GM23248 (cell line): ENCODE measurements around the gene IL1RAPL2. TPM values are rescaled to one million over a fixed set of nuclear protein-coding genes. Genes with fewer than 3 reads are reported as not detected.
"Not testable (repeated sequence)": the region's sequence is repeated elsewhere in the genome, so short reads cannot be mapped to it uniquely, and the experiment has no call there.

Experiments used
- DNase-seq: peaks from one replicate; pipeline ENCODE4 v3.0.0-alpha.2; 2015
- H2AFZ ChIP-seq: fragments of 200-600 bp; sonication (generic); 2 replicates; pipeline ENCODE4 v1.6.1; 2016; ENCODE audit warnings: antibody characterized with exemption
- H3F3A ChIP-seq: fragments of 200-600 bp; sonication (generic); 2 replicates; pipeline ENCODE4 v1.6.1; 2016; ENCODE audit warnings: mild to moderate bottlenecking, antibody characterized with exemption, mixed run types; ENCODE audit not compliant: insufficient read depth
- H3K27ac ChIP-seq: fragments of 200-600 bp; sonication (generic); 2 replicates; pipeline ENCODE4 v1.5.1; 2016; ENCODE audit warnings: mild to moderate bottlenecking
- H3K27me3 ChIP-seq: fragments of 200-600 bp; sonication (generic); replicated peaks from 2 replicates; pipeline ENCODE4 v1.6.1; 2016; ENCODE audit warnings: mild to moderate bottlenecking; ENCODE audit not compliant: insufficient read depth
- H3K36me3 ChIP-seq: fragments of 200-600 bp; sonication (generic); 2 replicates; pipeline ENCODE4 v1.6.1; 2016; ENCODE audit warnings: low read depth, mild to moderate bottlenecking
- H3K4me1 ChIP-seq: fragments of 200-600 bp; sonication (generic); 2 replicates; pipeline ENCODE4 v1.6.1; 2016; ENCODE audit warnings: mild to moderate bottlenecking; ENCODE audit not compliant: insufficient read depth
- H3K4me2 ChIP-seq: fragments of 200-600 bp; sonication (generic); one replicate; pipeline ENCODE4 v1.6.1; 2016; ENCODE audit warnings: mild to moderate bottlenecking; ENCODE audit not compliant: unreplicated experiment
- H3K4me3 ChIP-seq: fragments of 200-600 bp; sonication (generic); 2 replicates; pipeline ENCODE4 v1.5.1; 2016; ENCODE audit warnings: mild to moderate bottlenecking
- H3K79me2 ChIP-seq: fragments of 200-600 bp; sonication (generic); 2 replicates; pipeline ENCODE4 v1.6.1; 2016; ENCODE audit warnings: mild to moderate bottlenecking; ENCODE audit not compliant: insufficient read depth
- H3K9ac ChIP-seq: fragments of 200-600 bp; sonication (generic); 2 replicates; pipeline ENCODE4 v1.6.1; 2016; ENCODE audit warnings: mild to moderate bottlenecking
- H3K9me2 ChIP-seq: fragments of 200-600 bp; sonication (generic); 2 replicates; pipeline ENCODE4 v1.6.1; 2016; ENCODE audit warnings: mixed run types, mild to moderate bottlenecking, moderate library complexity; ENCODE audit not compliant: insufficient read depth
- H3K9me3 ChIP-seq: fragments of 200-600 bp; sonication (generic); one replicate; pipeline ENCODE4 v1.6.1; 2017; ENCODE audit warnings: low read depth
- H4K20me1 ChIP-seq: fragments of 200-600 bp; sonication (generic); 2 replicates; pipeline ENCODE4 v1.6.0; 2016; ENCODE audit not compliant: insufficient read depth
- EZH2 ChIP-seq: fragments of 200-600 bp; sonication (generic); IDR thresholded peaks from 2 replicates; pipeline ENCODE4 v1.6.1; 2018; ENCODE audit warnings: antibody characterized with exemption, mild to moderate bottlenecking; ENCODE audit not compliant: insufficient read depth, poor library complexity, severe bottlenecking
- EZH2phosphoT487 ChIP-seq: fragments of 200-600 bp; sonication (generic); IDR thresholded peaks from 2 replicates; pipeline ENCODE4 v1.6.1; 2018; ENCODE audit warnings: antibody characterized with exemption, moderate library complexity, mild to moderate bottlenecking, low read depth; ENCODE audit not compliant: insufficient read depth
- WGBS, 2 experiments: methylation state at CpG; one replicate each; pipeline ENCODE4 v1.1.6; 2015 to 2017; ENCODE audit warnings: low lambda C conversion rate in 2 of 2, low coverage in 1 of 2; ENCODE audit errors: missing lambda C conversion rate in 2 of 2; 5-methylcytosine and 5-hydroxymethylcytosine counted together
- in situ Hi-C: fragments of 300-500 bp; cut with MboI; formaldehyde crosslinking; loops from 2 replicates; pipeline ENCODE4 v1.15.0; 2020
- polyA plus RNA-seq: library from polyadenylated mRNA; unstranded; fragments of >200 nt; fragmentation: Nextera tagmentation; extraction: Ambion mirVana; gene quantifications from 2 replicates; pipeline ENCODE4 v1.2.1, GENCODE V29; 2016
- total RNA-seq: library from RNA; depleted of rRNA; stranded (reverse); fragments of >200 nt; shearing (Covaris generic); gene quantifications from 2 replicates; pipeline ENCODE4 v1.2.3, GENCODE V29; 2014

The IL1RAPL2 gene
- total and polyA plus RNA-seq, 2 experiments from 2014 or later = not detected

GRCh38 chrX:105664243-105664642 is 1098.2 kb downstream of the IL1RAPL2 start:
- Histone ChIP-seq H3K4me1 (no peaks in the 10 kb centered on the region), H3K27me3 (no peaks in the 10 kb centered on the region), H3K4me3 (no peak overlapping the region), H3F3A (no peaks in the 10 kb centered on the region), H3K9me2 (no peaks in the 10 kb centered on the region), H3K4me2 (no peak overlapping the region), H3K79me2 (no peaks in the 10 kb centered on the region), H3K27ac (no peak overlapping the region), H2AFZ (no peak overlapping the region), H3K9ac (no peak overlapping the region), H4K20me1 (no peaks in the 10 kb centered on the region), H3K9me3 (no peaks in the 10 kb centered on the region), H3K36me3 (no peaks in the 10 kb centered on the region)
- DNase-seq = no peak
- TF ChIP-seq EZH2 (no peak), EZH2phosphoT487 (no peak)
- WGBS, 2 experiments = 7 to 14% methylated on average over 1 to 2 of the region's 2 CpGs
- in situ Hi-C loops = no loop called here

- H3K27me3 ChIP-seq, H3K9me2 ChIP-seq, H3K27ac ChIP-seq, H3K36me3 ChIP-seq, H4K20me1 ChIP-seq, H3K4me3 ChIP-seq, H3K4me2 ChIP-seq, H3K9ac ChIP-seq, DNase-seq, H3K4me1 ChIP-seq, in situ Hi-C loops, H3F3A ChIP-seq, H2AFZ ChIP-seq, H3K9me3 ChIP-seq, H3K79me2 ChIP-seq: not testable (repeated sequence)
- WGBS, 2 experiments = 40 to 47% methylated on average over 7 of the region's 7 CpGs
Measured at GRCh38 chrX:105684288-105684687, 1118.3 kb downstream of the IL1RAPL2 start.

GRCh38 chrX:105694839-105695238 is 1128.8 kb downstream of the IL1RAPL2 start:
- 6 to 7% methylated on average over 1 of the region's 1 CpG for WGBS, 2 experiments
- no peaks in the 10 kb centered on the region for H3F3A ChIP-seq
- H3K4me3 ChIP-seq = no peak overlapping the region
- no peaks in the 10 kb centered on the region for H3K27me3 ChIP-seq
- DNase-seq = no peak
- H3K9ac ChIP-seq = no peak overlapping the region
- H3K4me2 ChIP-seq = no peak overlapping the region
- H3K4me1 ChIP-seq = no peaks in the 10 kb centered on the region
- H3K9me2 ChIP-seq = no peaks in the 10 kb centered on the region
- no peaks in the 10 kb centered on the region for H3K79me2 ChIP-seq
- in situ Hi-C loops = no loop called here
- H3K27ac ChIP-seq = no peak overlapping the region
- no peak overlapping the region for H2AFZ ChIP-seq
- no peaks in the 10 kb centered on the region for H3K9me3 ChIP-seq
- TF ChIP-seq EZH2 (no peak), EZH2phosphoT487 (no peak)
- H3K36me3 ChIP-seq = no peaks in the 10 kb centered on the region
- H4K20me1 ChIP-seq = no peaks in the 10 kb centered on the region

GRCh38 chrX:105695451-105695850 is 1129.5 kb downstream of the IL1RAPL2 start:
- Histone ChIP-seq H3K9me2 (no peaks in the 10 kb centered on the region), H3K36me3 (no peaks in the 10 kb centered on the region), H3K4me3 (no peak overlapping the region), H3K9me3 (no peaks in the 10 kb centered on the region), H3K79me2 (no peaks in the 10 kb centered on the region), H3K27me3 (no peaks in the 10 kb centered on the region), H3K4me2 (no peak overlapping the region), H4K20me1 (no peaks in the 10 kb centered on the region), H2AFZ (no peak overlapping the region), H3F3A (no peaks in the 10 kb centered on the region), H3K9ac (no peak overlapping the region), H3K4me1 (no peaks in the 10 kb centered on the region), H3K27ac (no peak overlapping the region)
- TF ChIP-seq EZH2 = no peak
- no peak for TF ChIP-seq EZH2phosphoT487
- DNase-seq = no peak
- in situ Hi-C loops = no loop called here
- WGBS, 2 experiments = 9 to 10% methylated on average over 1 of the region's 1 CpG

GRCh38 chrX:105696870-105697269 is 1130.9 kb downstream of the IL1RAPL2 start:
- no peak overlapping the region for H3K9ac ChIP-seq
- H4K20me1 ChIP-seq = no peaks in the 10 kb centered on the region
- H3K27ac ChIP-seq = no peak overlapping the region
- no peak overlapping the region for H3K4me2 ChIP-seq
- TF ChIP-seq EZH2 (no peak), EZH2phosphoT487 (no peak)
- H2AFZ ChIP-seq = no peak overlapping the region
- WGBS, 2 experiments = 0 to 24% methylated on average over 2 of the region's 2 CpGs
- no peaks in the 10 kb centered on the region for H3K36me3 ChIP-seq
- no peaks in the 10 kb centered on the region for H3F3A ChIP-seq
- in situ Hi-C loops = no loop called here
- no peaks in the 10 kb centered on the region for H3K9me3 ChIP-seq
- no peaks in the 10 kb centered on the region for H3K9me2 ChIP-seq
- no peaks in the 10 kb centered on the region for H3K4me1 ChIP-seq
- no peak overlapping the region for H3K4me3 ChIP-seq
- no peaks in the 10 kb centered on the region for H3K79me2 ChIP-seq
- H3K27me3 ChIP-seq = no peaks in the 10 kb centered on the region
- DNase-seq = no peak
